Heart left ventricle (tissue), 13 donors: ENCODE results near the gene MANF.

Source experiments
- POLR2A ChIP-seq, 2 donors: fragments of 450-650 bp; IDR thresholded peaks; one replicate each; pipeline ENCODE4 v1.6.1; 2017; ENCODE audit warnings: antibody characterized with exemption in 2 of 2, mild to moderate bottlenecking in 2 of 2, moderate library complexity in 2 of 2
- TF ChIP-seq, protein P1 (sequence below), 12 donors: fragments of 200-600 bp; sonication (generic) in 4 of 12; IDR thresholded peaks; one replicate each; pipeline versions ENCODE4 v1.5.0 to v1.8.0; 2018 to 2022; ENCODE audit warnings: antibody characterized with exemption in 12 of 12, mild to moderate bottlenecking in 5 of 12
- donor health status: ischemic (EF 13 %, LVEDD 7.1; RV severe dilation, severe dysfunction).
- donor health status: DM: no; HTN: yes; CAD: no.
- donor health status: DM: no; HTN: no; CAD: no.
- donor health status: ischemic (EF 25% LVEDD 6.9; RV normal size, moderate dysfunction).
- donor health status: ischemic (EF 25% LVEDD 5.7; RV mildly dilated, moderate dysfunction).
- donor health status: ischemic (EF 35%, LVEDD 5.7; RV mildly dilated, moderate dysfunction).
- donor health status: nonischemic (EF 11% LVEDD 7.7; RV severe dilation, severe dysfunction).
- donor health status: DM: yes; HTN: yes; CAD: no.
- donor health status: PGD.
- donor health status: ischemic (EF 29% LVEDD 5.4; RV normal size, mild dysfunction).
- donor health status: nonischemic (EF 23%, LVEDD 6.1; RV moderate dilation, normal function).

GRCh38 chr3:51381333-51381705 lies 3.8 kb upstream of the MANF start:
- TF ChIP-seq, protein P1, sequence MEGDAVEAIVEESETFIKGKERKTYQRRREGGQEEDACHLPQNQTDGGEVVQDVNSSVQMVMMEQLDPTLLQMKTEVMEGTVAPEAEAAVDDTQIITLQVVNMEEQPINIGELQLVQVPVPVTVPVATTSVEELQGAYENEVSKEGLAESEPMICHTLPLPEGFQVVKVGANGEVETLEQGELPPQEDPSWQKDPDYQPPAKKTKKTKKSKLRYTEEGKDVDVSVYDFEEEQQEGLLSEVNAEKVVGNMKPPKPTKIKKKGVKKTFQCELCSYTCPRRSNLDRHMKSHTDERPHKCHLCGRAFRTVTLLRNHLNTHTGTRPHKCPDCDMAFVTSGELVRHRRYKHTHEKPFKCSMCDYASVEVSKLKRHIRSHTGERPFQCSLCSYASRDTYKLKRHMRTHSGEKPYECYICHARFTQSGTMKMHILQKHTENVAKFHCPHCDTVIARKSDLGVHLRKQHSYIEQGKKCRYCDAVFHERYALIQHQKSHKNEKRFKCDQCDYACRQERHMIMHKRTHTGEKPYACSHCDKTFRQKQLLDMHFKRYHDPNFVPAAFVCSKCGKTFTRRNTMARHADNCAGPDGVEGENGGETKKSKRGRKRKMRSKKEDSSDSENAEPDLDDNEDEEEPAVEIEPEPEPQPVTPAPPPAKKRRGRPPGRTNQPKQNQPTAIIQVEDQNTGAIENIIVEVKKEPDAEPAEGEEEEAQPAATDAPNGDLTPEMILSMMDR (IDR thresholded peaks at IDR 0.05) = no peak
- TF ChIP-seq POLR2A (IDR thresholded peaks at IDR 0.05) = no peak
